DOHH2 (cell line): Measurements from ENCODE around the gene FKBP10.

ENCODE experiments used
- H3F3A ChIP-seq: fragments of 200-600 bp; sonication (generic), shearing (Covaris generic); 2 replicates; pipeline ENCODE4 v1.6.0; 2016; ENCODE audit warnings: antibody characterized with exemption, mild to moderate bottlenecking; ENCODE audit not compliant: control insufficient read depth, insufficient read depth
- H3K27ac ChIP-seq: fragments of 200-600 bp; sonication (generic); 2 replicates; pipeline ENCODE4 v1.5.1; 2014; ENCODE audit warnings: low read depth, mild to moderate bottlenecking, low read length, moderate library complexity
- H3K27me3 ChIP-seq: fragments of 200-600 bp; sonication (generic); 2 replicates; pipeline ENCODE4 v1.6.1; 2014; ENCODE audit warnings: mild to moderate bottlenecking, low read length, mixed read lengths; ENCODE audit not compliant: control insufficient read depth
- H3K36me3 ChIP-seq: fragments of 200-600 bp; sonication (generic); 2 replicates; pipeline ENCODE4 v1.6.1; 2014; ENCODE audit warnings: mild to moderate bottlenecking, low read length, moderate library complexity, mixed read lengths; ENCODE audit not compliant: control insufficient read depth
- H3K4me1 ChIP-seq: fragments of 200-600 bp; sonication (generic); 2 replicates; pipeline ENCODE4 v1.6.1; 2014; ENCODE audit warnings: mild to moderate bottlenecking, low read length, mixed read lengths; ENCODE audit not compliant: control insufficient read depth
- H3K4me2 ChIP-seq: fragments of 200-600 bp; sonication (generic); 2 replicates; pipeline ENCODE4 v1.6.0; 2014; ENCODE audit warnings: mild to moderate bottlenecking, low read length, moderate library complexity
- H3K4me3 ChIP-seq: fragments of 200-600 bp; sonication (generic); 2 replicates; pipeline ENCODE4 v1.5.1; 2014; ENCODE audit warnings: mild to moderate bottlenecking, low read length, mixed read lengths
- H3K79me2 ChIP-seq: fragments of 200-600 bp; sonication (generic); 2 replicates; pipeline ENCODE4 v1.6.1; 2014; ENCODE audit warnings: mild to moderate bottlenecking, low read length, mixed read lengths; ENCODE audit not compliant: control insufficient read depth
- H3K9me2 ChIP-seq: fragments of 200-600 bp; sonication (generic); replicated peaks from 2 replicates; pipeline ENCODE4 v1.6.1; 2014; ENCODE audit warnings: mild to moderate bottlenecking, low read length, mixed read lengths; ENCODE audit not compliant: control insufficient read depth
- H3K9me3 ChIP-seq: fragments of 200-600 bp; sonication (generic); 2 replicates; pipeline ENCODE4 v1.6.1; 2014; ENCODE audit warnings: antibody characterized with exemption, low read length, mixed read lengths; ENCODE audit not compliant: control insufficient read depth, insufficient read depth
- H4K20me1 ChIP-seq: fragments of 200-600 bp; sonication (generic); 2 replicates; pipeline ENCODE4 v1.6.0; 2014; ENCODE audit warnings: low read depth, mild to moderate bottlenecking, antibody characterized with exemption, low read length, moderate library complexity; ENCODE audit not compliant: control insufficient read depth, insufficient read depth
- EZH2phosphoT487 ChIP-seq: fragments of 200-600 bp; sonication (generic); IDR thresholded peaks from 2 replicates; pipeline ENCODE4 v1.6.1; 2017; ENCODE audit warnings: borderline replicate concordance, mild to moderate bottlenecking, antibody characterized with exemption, low read length, moderate library complexity, mixed read lengths
- TF ChIP-seq, protein P1 (sequence below): fragments of 200-600 bp; sonication (generic); IDR thresholded peaks from one replicate; pipeline ENCODE4 v1.5.1; 2014; ENCODE audit warnings: antibody characterized with exemption, mild to moderate bottlenecking, low read depth, low read length; ENCODE audit not compliant: poor library complexity, severe bottlenecking

The FKBP10 gene

DNA sequence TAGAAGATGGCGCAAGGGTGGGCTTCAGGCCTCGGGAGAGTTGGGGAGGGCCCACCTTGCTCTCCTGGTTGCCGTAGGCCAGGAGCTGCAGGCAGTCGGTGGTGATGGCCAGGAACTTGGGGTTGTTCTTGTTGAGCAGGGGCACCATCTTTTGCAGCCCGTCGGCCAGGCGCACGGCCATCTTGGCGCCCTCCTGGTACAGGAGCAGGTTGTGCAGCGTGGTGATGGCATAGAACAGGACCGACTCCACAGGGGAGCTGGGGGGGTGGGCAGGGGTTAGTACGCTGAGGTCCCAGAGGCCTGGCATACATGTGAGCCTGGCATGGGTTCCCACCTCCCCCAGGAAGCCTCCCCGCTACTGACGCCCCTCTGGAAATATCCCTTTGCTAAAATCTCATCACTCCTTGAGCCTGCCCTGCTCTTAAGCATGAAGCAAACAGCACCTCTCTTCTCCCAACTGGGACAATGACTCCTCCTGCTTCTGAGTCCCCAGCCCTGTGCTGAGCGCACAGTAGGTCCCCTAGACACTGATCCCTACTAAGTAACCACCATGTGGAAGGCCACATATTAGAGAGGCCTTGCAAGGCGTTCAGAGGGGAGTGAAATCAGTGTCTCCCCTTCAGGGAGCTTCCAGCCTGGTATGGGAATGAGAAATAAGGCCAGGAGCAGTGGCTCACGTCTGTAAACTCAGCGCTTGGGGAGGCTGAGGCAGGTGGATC lies 45.3 kb upstream of the FKBP10 start:
- Histone ChIP-seq H3K9me3 (no peaks in the 10 kb centered on the region), H3K27ac (no peak overlapping the region), H3F3A (no peaks in the 10 kb centered on the region), H3K36me3 (no peaks in the 10 kb centered on the region), H4K20me1 (no peaks in the 10 kb centered on the region), H3K27me3 (no peaks in the 10 kb centered on the region), H3K9me2 (no peaks in the 10 kb centered on the region), H3K4me1 (peaks cover 13% of the 10 kb centered on the region), H3K4me2 (no peak overlapping the region), H3K4me3 (no peak overlapping the region), H3K79me2 (no peaks in the 10 kb centered on the region)
- TF ChIP-seq EZH2phosphoT487: no peak
- TF ChIP-seq, protein P1, sequence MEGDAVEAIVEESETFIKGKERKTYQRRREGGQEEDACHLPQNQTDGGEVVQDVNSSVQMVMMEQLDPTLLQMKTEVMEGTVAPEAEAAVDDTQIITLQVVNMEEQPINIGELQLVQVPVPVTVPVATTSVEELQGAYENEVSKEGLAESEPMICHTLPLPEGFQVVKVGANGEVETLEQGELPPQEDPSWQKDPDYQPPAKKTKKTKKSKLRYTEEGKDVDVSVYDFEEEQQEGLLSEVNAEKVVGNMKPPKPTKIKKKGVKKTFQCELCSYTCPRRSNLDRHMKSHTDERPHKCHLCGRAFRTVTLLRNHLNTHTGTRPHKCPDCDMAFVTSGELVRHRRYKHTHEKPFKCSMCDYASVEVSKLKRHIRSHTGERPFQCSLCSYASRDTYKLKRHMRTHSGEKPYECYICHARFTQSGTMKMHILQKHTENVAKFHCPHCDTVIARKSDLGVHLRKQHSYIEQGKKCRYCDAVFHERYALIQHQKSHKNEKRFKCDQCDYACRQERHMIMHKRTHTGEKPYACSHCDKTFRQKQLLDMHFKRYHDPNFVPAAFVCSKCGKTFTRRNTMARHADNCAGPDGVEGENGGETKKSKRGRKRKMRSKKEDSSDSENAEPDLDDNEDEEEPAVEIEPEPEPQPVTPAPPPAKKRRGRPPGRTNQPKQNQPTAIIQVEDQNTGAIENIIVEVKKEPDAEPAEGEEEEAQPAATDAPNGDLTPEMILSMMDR: no peak

DNA sequence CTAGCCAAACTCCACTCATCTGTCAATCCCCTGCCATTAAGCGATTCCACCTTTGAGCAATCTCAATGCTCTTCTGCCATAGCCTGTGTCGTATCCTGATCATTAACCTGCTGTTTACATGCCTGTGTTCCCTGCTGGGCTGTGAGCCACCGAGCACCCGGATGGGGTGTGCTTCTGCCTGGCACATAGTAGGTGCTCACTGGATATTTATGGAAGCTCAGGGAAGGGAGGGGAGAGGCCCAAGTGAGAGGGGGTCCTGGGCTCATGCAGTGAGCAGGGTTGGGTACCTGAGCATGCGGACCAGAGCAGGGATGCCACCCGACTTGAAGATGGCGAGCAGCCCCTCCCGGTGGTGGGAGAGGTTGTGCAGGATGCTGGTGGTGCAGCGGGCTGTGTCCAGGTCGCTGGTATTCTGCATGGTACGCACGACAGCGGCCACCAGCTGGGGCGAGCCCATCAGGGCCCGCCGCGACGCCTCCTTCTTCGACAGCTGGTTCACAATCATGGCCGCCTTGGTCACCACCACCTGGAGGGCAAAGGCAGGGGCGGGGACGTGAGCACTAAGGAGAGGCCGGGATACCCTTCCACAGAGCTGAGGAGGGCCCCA lies 44.0 kb upstream of the FKBP10 start:
- Histone ChIP-seq H3K4me2 (no peak overlapping the region), H3K9me3 (no peaks in the 10 kb centered on the region), H3K36me3 (no peaks in the 10 kb centered on the region), H3F3A (no peaks in the 10 kb centered on the region), H3K27me3 (no peaks in the 10 kb centered on the region), H3K27ac (no peak overlapping the region), H4K20me1 (no peaks in the 10 kb centered on the region), H3K9me2 (no peaks in the 10 kb centered on the region), H3K4me1 (peaks cover 13% of the 10 kb centered on the region), H3K79me2 (no peaks in the 10 kb centered on the region), H3K4me3 (no peak overlapping the region)
- TF ChIP-seq, protein P1: no peak
- no peak for TF ChIP-seq EZH2phosphoT487

DNA sequence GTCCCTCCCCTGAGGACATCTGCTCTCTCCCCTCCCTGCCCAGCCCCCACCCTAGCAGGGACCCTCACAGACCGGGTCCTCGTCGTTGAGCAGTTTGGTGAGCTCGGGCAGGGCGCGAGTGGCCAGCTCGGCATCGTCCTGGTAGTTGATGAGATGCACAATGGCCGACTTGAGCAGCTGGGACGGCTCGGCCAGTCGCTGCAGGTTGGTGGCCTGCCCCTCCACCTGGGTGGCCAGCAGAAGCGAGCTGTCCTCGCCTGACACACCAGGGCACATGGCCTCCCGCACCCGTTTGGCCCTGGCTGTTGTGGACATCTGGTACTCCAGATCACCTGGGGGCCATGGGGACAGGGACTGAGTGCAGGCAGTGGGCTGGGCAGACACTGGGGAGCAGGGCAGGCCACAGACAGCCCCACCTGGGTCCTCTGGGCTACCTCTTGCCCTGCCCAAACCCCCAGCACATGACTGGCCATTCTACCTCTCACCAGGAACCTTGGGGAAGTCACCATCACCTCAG lies 43.4 kb upstream of the FKBP10 start:
- Histone ChIP-seq H4K20me1 (no peaks in the 10 kb centered on the region), H3K27ac (no peak overlapping the region), H3K4me1 (peaks cover 13% of the 10 kb centered on the region), H3K27me3 (no peaks in the 10 kb centered on the region), H3K4me2 (no peak overlapping the region), H3K9me3 (no peaks in the 10 kb centered on the region), H3K79me2 (no peaks in the 10 kb centered on the region), H3K4me3 (no peak overlapping the region), H3K9me2 (no peaks in the 10 kb centered on the region), H3F3A (no peaks in the 10 kb centered on the region), H3K36me3 (no peaks in the 10 kb centered on the region)
- no peak for TF ChIP-seq EZH2phosphoT487
- TF ChIP-seq, protein P1: no peak
